Neural crest cell (in vitro differentiated cells): ENCODE data around the gene C11orf21. TPM values are rescaled to one million over a fixed set of nuclear protein-coding genes. Genes with fewer than 3 reads are reported as not detected.

Experiments used
- DNase-seq: peaks from one replicate; pipeline ENCODE4 v3.0.0; 2021; ENCODE audit warnings: low read depth, mixed read lengths, low spot score
- H3K27ac Mint-ChIP-seq: one replicate; pipeline ENCODE4 v1.8.0; 2021; ENCODE audit warnings: mild to moderate bottlenecking, mixed read lengths; ENCODE audit not compliant: unreplicated experiment
- H3K27me3 Mint-ChIP-seq: 2 replicates; pipeline ENCODE4 v1.8.0; 2021; ENCODE audit warnings: low read depth, mild to moderate bottlenecking, mixed read lengths
- H3K36me3 Mint-ChIP-seq: 2 replicates; pipeline ENCODE4 v1.8.0; 2021; ENCODE audit warnings: low read depth, mild to moderate bottlenecking, mixed read lengths
- H3K4me1 Mint-ChIP-seq: 2 replicates; pipeline ENCODE4 v1.8.0; 2021; ENCODE audit warnings: mixed read lengths
- H3K4me3 Mint-ChIP-seq: one replicate; pipeline ENCODE4 v1.8.0; 2021; ENCODE audit warnings: mild to moderate bottlenecking, mixed read lengths
- H3K9me3 Mint-ChIP-seq: 2 replicates; pipeline ENCODE4 v1.8.0; 2021; ENCODE audit warnings: mixed read lengths
- total RNA-seq: library from RNA; stranded (reverse); gene quantifications from 2 replicates; pipeline ENCODE4 v1.2.1, GENCODE V29; 2021
- TF ChIP-seq, protein P1 (sequence below): fragments of 200-600 bp; sonication (generic); conservative IDR thresholded peaks from 2 replicates; pipeline ENCODE4 v1.5.0; 2021; ENCODE audit warnings: antibody characterized with exemption, mild to moderate bottlenecking

Gene C11orf21
- total RNA-seq, 1 donor from 2014 or later: not detected

DNA sequence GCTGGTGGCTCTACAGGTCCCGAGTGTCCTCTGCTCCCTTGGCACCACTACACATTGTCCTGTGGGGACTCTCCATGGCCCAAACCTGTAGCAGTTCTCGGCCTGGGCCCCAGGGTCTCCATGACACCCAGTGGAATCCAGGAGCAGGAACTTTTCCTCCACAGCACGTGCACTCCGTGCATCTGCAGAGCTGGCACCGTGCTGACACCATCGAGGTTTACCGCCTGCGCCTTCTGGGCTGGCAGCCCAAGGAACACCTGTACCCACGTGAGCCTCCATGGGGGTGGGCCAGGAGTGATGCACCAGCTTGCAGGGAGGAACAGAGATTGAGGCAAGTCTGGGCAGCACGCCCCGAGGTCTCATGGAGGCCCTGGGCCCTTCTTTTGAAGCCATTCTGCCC, 25.3 kb upstream of the C11orf21 start:
- H3K27ac Mint-ChIP-seq: no peak overlapping the region
- DNase-seq: no peak
- no peak overlapping the region for H3K4me3 Mint-ChIP-seq
- peaks cover 5% of the 10 kb centered on the region for H3K27me3 Mint-ChIP-seq
- peaks cover 5% of the 10 kb centered on the region for H3K4me1 Mint-ChIP-seq
- TF ChIP-seq, protein P1, sequence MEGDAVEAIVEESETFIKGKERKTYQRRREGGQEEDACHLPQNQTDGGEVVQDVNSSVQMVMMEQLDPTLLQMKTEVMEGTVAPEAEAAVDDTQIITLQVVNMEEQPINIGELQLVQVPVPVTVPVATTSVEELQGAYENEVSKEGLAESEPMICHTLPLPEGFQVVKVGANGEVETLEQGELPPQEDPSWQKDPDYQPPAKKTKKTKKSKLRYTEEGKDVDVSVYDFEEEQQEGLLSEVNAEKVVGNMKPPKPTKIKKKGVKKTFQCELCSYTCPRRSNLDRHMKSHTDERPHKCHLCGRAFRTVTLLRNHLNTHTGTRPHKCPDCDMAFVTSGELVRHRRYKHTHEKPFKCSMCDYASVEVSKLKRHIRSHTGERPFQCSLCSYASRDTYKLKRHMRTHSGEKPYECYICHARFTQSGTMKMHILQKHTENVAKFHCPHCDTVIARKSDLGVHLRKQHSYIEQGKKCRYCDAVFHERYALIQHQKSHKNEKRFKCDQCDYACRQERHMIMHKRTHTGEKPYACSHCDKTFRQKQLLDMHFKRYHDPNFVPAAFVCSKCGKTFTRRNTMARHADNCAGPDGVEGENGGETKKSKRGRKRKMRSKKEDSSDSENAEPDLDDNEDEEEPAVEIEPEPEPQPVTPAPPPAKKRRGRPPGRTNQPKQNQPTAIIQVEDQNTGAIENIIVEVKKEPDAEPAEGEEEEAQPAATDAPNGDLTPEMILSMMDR: no peak
- H3K9me3 Mint-ChIP-seq: peaks cover 13% of the 10 kb centered on the region
- peaks cover 14% of the 10 kb centered on the region for H3K36me3 Mint-ChIP-seq

- H3K27ac Mint-ChIP-seq: no peak overlapping the region
- peaks cover 6% of the 10 kb centered on the region for H3K9me3 Mint-ChIP-seq
- peaks cover 11% of the 10 kb centered on the region for H3K27me3 Mint-ChIP-seq
- H3K36me3 Mint-ChIP-seq: peaks cover 7% of the 10 kb centered on the region
- no peak for DNase-seq
- H3K4me3 Mint-ChIP-seq: no peak overlapping the region
- peaks cover 5% of the 10 kb centered on the region for H3K4me1 Mint-ChIP-seq
- TF ChIP-seq, protein P1: no peak
Observed at GRCh38 chr11:2325719-2326118, 24.0 kb upstream of the C11orf21 start.

DNA sequence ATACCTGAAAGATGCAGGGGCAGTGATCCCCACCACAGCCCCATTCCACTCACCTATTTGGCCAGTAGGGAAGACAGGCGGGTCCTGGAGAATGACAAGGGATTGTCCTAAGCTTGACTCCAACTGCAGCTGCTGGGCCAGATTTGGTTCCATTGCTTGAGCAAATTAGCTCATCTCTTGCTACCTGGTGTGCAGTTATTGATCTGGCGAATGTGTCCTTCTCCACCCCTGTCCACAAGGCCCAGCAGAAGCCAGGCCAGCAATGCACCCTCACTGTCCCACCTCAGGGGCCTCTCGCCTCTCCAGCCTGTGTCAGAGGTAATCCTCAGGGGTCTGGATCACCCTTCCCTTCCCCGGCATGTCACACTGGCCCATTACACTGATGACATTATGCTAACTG, 23.4 kb upstream of the C11orf21 start:
- peaks cover 11% of the 10 kb centered on the region for H3K27me3 Mint-ChIP-seq
- H3K4me3 Mint-ChIP-seq: no peak overlapping the region
- TF ChIP-seq, protein P1: no peak
- H3K36me3 Mint-ChIP-seq: peaks cover 6% of the 10 kb centered on the region
- H3K9me3 Mint-ChIP-seq: peaks cover 5% of the 10 kb centered on the region
- no peak for DNase-seq
- no peak overlapping the region for H3K27ac Mint-ChIP-seq
- peaks cover 5% of the 10 kb centered on the region for H3K4me1 Mint-ChIP-seq

DNA sequence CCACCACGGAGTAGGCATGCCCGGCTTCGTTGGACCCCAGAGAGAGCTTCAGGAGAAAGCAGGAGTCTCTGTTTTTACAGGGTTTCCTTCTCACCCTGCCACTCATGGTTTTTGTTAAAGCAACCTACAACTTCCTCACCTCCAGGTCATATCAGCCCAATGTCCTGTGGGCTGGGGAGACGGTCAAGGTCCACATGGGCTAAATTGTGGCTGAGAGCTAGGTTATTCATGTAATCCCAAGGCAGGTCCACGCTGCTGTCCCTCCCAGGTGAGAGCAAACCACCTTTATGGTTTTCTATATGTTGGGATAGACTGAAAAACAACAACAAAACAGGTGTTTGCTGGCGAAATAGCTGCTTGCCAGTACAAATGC, 19.6 kb upstream of the C11orf21 start:
- TF ChIP-seq, protein P1: no peak
- H3K4me1 Mint-ChIP-seq: no peaks in the 10 kb centered on the region
- H3K27me3 Mint-ChIP-seq: peaks cover 13% of the 10 kb centered on the region
- H3K9me3 Mint-ChIP-seq: peaks cover 5% of the 10 kb centered on the region
- no peak for DNase-seq
- no peaks in the 10 kb centered on the region for H3K36me3 Mint-ChIP-seq
- no peak overlapping the region for H3K27ac Mint-ChIP-seq
- no peak overlapping the region for H3K4me3 Mint-ChIP-seq

DNA sequence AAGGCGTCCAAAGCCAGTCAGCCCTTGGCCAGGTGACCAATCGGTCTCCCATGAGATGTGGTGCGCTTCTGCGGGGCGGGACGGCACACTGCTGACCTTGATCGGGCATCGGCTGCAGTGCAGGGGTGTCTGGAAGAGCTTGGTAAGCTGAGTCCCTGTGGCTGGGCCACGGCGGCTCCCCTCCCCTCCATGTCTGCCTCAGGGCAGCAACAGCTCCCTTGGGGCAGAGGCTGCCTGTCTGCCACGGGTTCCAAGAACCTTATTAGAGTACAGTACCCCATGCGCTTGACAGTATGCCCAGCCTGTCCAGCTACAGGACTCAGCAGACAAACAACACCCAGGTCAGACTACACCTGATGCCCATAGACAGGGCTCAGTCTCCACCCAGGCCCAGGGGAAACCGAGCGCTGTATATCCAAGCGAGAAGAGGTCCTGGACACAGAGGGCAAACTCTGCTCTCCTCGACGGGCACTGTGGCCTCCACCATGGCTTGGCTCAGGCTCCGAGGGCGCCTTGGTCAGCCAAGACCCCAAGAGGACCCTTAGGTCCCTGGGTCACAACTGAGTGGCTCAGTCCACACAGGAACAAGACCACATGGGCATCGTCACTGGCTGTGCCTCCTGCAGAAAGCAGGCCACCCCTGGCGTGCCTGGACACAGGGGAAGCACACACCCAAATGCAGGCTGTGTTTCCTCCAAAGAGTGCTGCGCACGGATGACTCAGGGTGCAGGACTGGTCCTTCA, 19.0 kb upstream of the C11orf21 start:
- no peak for DNase-seq
- no peak overlapping the region for H3K27ac Mint-ChIP-seq
- no peaks in the 10 kb centered on the region for H3K4me1 Mint-ChIP-seq
- H3K4me3 Mint-ChIP-seq: no peak overlapping the region
- H3K9me3 Mint-ChIP-seq: peaks cover 5% of the 10 kb centered on the region
- no peaks in the 10 kb centered on the region for H3K36me3 Mint-ChIP-seq
- TF ChIP-seq, protein P1: no peak
- H3K27me3 Mint-ChIP-seq: peaks cover 13% of the 10 kb centered on the region
